MCF 10A (cell line): ENCODE data around the gene SYT5. TPM values are rescaled to one million over a fixed set of nuclear protein-coding genes. Genes with fewer than 3 reads are reported as not detected.
"Not testable (repeated sequence)": the region's sequence is repeated elsewhere in the genome, so short reads cannot be mapped to it uniquely, and the experiment has no call there.

Experiments
- BruUV-seq: library from RNA; stranded (reverse); fragments of 400-500 nt; replicated peaks from 2 replicates; lab custom pipeline; 2021; lab: Mats Ljungman, UMichigan
- CTCF ChIA-PET: fragments of 300-600 bp; sonication (Branson Sonifier 250); formaldehyde crosslinking; extraction: SDS; loops from one replicate; lab custom pipeline; 2021; ENCODE audit warnings: antibody characterized with exemption, inconsistent platforms; lab: Yijun Ruan, JAX
- POLR2A ChIA-PET: fragments of 300-600, 350-650 bp; sonication (Branson Sonifier 250); formaldehyde crosslinking; extraction: SDS; loops from one replicate; lab custom pipeline; 2020; ENCODE audit warnings: antibody characterized with exemption, inconsistent platforms; lab: Yijun Ruan, JAX
- DNase-seq: peaks from one replicate; pipeline ENCODE4 v3.0.0-alpha.2; 2018; ENCODE audit not compliant: unreplicated experiment
- H3K27ac Mint-ChIP-seq: one replicate; pipeline ENCODE4 v1.8.0; 2022; ENCODE audit warnings: mild to moderate bottlenecking, low read depth, mixed read lengths; ENCODE audit not compliant: unreplicated experiment
- H3K27me3 Mint-ChIP-seq: one replicate; pipeline ENCODE4 v1.8.0; 2022; ENCODE audit warnings: mixed read lengths; ENCODE audit not compliant: insufficient read depth, unreplicated experiment
- H3K36me3 Mint-ChIP-seq: one replicate; pipeline ENCODE4 v1.8.0; 2022; ENCODE audit warnings: mild to moderate bottlenecking, moderate library complexity, mixed read lengths; ENCODE audit not compliant: insufficient read depth, unreplicated experiment
- H3K4me1 Mint-ChIP-seq: one replicate; pipeline ENCODE4 v1.8.0; 2022; ENCODE audit warnings: mixed read lengths; ENCODE audit not compliant: insufficient read depth, unreplicated experiment
- H3K4me3 Mint-ChIP-seq: one replicate; pipeline ENCODE4 v1.8.0; 2022; ENCODE audit warnings: mild to moderate bottlenecking, moderate library complexity, mixed read lengths; ENCODE audit not compliant: unreplicated experiment
- H3K9me3 Mint-ChIP-seq: one replicate; pipeline ENCODE4 v1.8.0; 2022; ENCODE audit warnings: mixed read lengths; ENCODE audit not compliant: unreplicated experiment
- intact Hi-C: fragments of 100-400 bp; cut with micrococcal nuclease; formaldehyde crosslinking; loops from 2 replicates; pipeline ENCODE4 v1.14.1; 2022
- total RNA-seq: library from RNA; stranded (reverse); gene quantifications from 2 replicates; pipeline ENCODE4 v1.2.3, GENCODE V29; 2022
- TF ChIP-seq, protein P1 (sequence below): fragments of 200-600 bp; IDR thresholded peaks from one replicate; pipeline ENCODE4 v1.8.0; 2022; ENCODE audit warnings: antibody characterized with exemption, mild to moderate bottlenecking; ENCODE audit not compliant: unreplicated experiment

SYT5 gene
- total RNA-seq, 1 experiment from 2014 or later: not detected

DNA sequence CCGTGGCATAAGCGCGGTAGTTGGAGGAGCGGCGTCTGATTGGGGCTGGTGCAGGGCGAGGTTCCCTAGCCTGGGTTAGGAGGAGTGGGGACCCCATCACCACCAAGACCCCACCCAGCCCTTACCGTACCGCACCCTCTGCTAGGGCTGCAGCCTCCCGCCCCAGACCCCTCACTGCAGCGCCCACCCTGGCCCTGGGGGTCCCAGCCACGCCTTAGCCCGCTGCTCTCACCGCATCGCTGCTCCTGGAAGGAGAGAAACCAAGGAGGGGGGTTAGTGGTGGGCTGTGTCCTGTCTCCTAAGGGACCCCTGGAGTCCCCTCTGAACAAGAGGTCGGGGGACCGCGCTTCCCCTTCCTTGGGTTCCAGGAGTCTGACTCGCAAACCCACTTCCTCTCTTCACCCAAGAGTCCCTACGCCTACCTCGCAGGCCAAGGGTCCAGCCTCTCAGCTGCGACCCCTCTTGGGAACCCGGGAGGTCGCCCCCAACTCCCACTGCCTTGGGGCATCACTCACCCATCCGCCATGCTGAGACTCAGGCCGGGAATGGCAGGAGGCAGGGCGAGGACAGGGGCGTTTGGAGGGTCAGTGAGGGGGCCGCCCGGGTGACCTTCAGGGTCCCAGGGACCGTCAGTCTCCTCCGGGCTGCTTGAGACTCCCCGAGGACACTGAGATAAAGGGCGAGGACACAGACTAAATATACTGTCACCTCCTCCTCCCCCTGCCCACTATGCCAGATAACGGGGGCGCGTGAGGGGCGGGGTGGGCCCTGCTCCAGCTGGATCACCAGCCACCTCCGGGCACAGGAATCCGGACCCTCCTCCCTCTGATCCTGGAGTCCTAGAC is 22.8 kb downstream of the SYT5 start, which contains the start of gene TNNI3:
Gene TNNI3 (minus strand): TSS at position 669 of the 845 bp plus-strand sequence. CDS start 143 bp downstream, at position 526.
- Mint-ChIP-seq H3K27ac (peak within 1 kb of the TSS; percentile 75), H3K4me3 (no peak within 1 kb of the TSS), H3K27me3 (no peaks in the 10 kb centered on the region), H3K4me1 (peaks cover 27% of the 10 kb centered on the region), H3K9me3 (peaks cover 2% of the 10 kb centered on the region), H3K36me3 (no peaks in the 10 kb centered on the region)
- TF ChIP-seq, protein P1, sequence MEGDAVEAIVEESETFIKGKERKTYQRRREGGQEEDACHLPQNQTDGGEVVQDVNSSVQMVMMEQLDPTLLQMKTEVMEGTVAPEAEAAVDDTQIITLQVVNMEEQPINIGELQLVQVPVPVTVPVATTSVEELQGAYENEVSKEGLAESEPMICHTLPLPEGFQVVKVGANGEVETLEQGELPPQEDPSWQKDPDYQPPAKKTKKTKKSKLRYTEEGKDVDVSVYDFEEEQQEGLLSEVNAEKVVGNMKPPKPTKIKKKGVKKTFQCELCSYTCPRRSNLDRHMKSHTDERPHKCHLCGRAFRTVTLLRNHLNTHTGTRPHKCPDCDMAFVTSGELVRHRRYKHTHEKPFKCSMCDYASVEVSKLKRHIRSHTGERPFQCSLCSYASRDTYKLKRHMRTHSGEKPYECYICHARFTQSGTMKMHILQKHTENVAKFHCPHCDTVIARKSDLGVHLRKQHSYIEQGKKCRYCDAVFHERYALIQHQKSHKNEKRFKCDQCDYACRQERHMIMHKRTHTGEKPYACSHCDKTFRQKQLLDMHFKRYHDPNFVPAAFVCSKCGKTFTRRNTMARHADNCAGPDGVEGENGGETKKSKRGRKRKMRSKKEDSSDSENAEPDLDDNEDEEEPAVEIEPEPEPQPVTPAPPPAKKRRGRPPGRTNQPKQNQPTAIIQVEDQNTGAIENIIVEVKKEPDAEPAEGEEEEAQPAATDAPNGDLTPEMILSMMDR: no peak
- intact Hi-C loops: no loop called here
- ChIA-PET POLR2A (no interaction called here), CTCF (interaction anchor here (0.7 to 3.6 kb wide), 4 partner anchors 13 to 226 kb away, joined by 3 to 25 read pairs (median 4); no protein-coding TSS in a partner anchor)
- no peak for DNase-seq
- BruUV-seq: no TSS peak

DNA sequence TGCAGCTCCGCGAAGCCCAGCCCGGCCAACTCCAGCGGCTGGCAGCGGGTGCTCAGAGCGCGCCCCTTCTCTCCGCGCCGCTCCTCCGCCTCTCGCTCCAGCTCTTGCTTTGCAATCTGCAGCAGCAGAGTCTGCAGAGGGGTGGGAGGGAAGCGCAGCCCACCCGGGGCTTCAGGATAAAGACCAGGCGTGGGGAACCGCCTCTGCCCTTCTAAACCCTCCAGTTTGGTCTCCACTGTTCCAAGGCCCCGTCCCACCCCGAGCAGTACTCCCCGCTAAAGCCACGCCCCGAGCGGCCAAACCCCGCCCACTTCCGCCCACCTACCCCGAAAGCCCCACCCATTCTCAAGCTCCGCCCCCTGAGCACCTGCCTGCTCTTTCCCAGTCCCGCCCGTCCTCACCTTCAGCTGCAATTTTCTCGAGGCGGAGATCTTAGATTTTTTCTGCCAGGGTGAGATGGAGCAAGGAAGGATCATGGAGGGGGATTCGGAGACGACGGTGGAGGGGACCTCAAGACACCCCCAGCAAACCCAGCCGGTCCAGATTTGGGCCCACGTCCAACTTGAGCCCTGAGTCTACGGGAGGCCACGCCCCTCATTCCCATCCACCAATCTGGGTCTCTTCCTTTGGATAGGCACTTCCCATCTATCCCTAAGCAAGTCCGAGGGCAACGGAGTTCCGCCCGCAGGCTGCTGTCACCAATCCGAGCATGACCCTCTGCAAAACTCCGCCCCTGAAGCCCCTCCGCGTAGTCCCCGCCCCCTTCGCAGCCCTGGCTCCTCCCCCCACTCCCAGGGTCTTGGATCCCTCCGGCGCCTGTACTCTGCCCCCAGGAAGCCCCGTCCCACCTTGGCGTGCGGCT is 23.7 kb downstream of the SYT5 start:
- H3K36me3 Mint-ChIP-seq: no peaks in the 10 kb centered on the region
- no peak overlapping the region for H3K4me3 Mint-ChIP-seq
- peaks cover 9% of the 10 kb centered on the region for H3K9me3 Mint-ChIP-seq
- POLR2A ChIA-PET: no interaction called here
- BruUV-seq: no TSS peak
- CTCF ChIA-PET: interaction anchor here (0.7 kb wide), 1 partner anchor 9 kb away, joined by 3 read pairs; no protein-coding TSS in a partner anchor
- TF ChIP-seq, protein P1: no peak
- no peak for DNase-seq
- H3K27me3 Mint-ChIP-seq: no peaks in the 10 kb centered on the region
- intact Hi-C loops: no loop called here
- no peak overlapping the region for H3K27ac Mint-ChIP-seq
- peaks cover 27% of the 10 kb centered on the region for H3K4me1 Mint-ChIP-seq

DNA sequence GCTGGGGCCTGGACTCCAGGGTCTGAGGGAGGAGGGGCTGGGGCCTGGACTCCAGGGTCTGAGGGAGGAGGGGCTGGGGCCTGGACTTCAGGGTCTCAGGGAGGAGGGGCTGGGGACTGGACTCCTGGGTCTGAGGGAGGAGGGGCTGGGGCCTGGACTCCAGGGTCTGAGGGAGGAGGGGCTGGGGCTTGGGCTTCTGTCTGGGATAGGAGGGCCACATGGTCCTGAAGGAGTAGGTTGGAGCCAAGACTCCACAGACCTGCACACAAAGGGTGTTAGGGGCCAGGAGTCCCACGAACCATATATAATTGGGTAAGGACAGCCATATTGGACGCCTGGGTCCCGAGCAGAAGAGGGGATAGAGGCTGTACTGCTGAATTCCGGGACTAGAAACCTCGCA is 24.3 kb downstream of the SYT5 start:
- CTCF ChIA-PET: interaction anchor here (0.7 kb wide), 1 partner anchor 8 kb away, joined by 3 read pairs; no protein-coding TSS in a partner anchor
- DNase-seq, H3K27ac Mint-ChIP-seq, H3K4me3 Mint-ChIP-seq, intact Hi-C loops, POLR2A ChIA-PET, H3K9me3 Mint-ChIP-seq, H3K36me3 Mint-ChIP-seq, BruUV-seq, H3K27me3 Mint-ChIP-seq: not testable (repeated sequence)
- H3K4me1 Mint-ChIP-seq: peaks cover 26% of the 10 kb centered on the region

DNA sequence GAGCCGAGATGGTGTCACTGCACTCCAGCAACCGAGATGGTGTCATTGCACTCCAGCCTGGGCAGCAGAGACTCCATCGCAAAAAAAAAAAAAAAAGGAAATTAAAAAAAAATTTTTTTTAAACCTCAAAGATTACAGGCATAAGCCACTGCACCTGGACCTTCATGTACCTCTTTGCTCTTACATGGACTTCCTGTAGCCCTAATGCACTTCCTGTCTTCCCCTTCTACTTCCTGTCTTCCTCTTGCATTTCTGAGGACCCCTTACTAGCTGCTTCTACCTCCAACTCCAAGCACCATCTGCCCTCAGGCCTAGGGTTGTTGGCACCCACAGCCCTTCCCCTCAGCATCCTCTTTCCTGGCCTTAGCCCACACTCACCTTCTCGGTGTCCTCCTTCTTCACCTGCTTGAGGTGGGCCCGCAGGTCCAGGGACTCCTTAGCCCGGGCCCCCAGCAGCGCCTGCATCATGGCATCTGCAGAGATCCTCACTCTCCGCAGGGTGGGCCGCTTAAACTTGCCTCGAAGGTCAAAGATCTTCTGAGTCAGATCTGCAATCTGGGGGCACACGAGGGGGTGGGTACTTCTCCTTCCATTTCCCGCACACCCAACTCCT is 26.3 kb downstream of the SYT5 start:
- ChIA-PET CTCF (interaction anchor here (0.6 to 1.1 kb wide), 4 partner anchors 13 to 294 kb away, joined by 3 to 4 read pairs (median 3); no protein-coding TSS in a partner anchor), POLR2A (no interaction called here)
- Mint-ChIP-seq H3K27ac (no peak overlapping the region), H3K4me3 (no peak overlapping the region), H3K4me1 (peaks cover 19% of the 10 kb centered on the region), H3K36me3 (no peaks in the 10 kb centered on the region), H3K9me3 (peaks cover 9% of the 10 kb centered on the region), H3K27me3 (peaks cover 21% of the 10 kb centered on the region)
- BruUV-seq: no TSS peak
- TF ChIP-seq, protein P1: no peak
- DNase-seq: no peak
- intact Hi-C loops: no loop called here
